AG04449 (cell line): Measurements from ENCODE around the gene HNF4A.

Source experiments
- CTCF ChIA-PET: fragments of 350-600 bp; formaldehyde crosslinking; extraction: SDS; loops from one replicate; lab custom pipeline; 2021; ENCODE audit warnings: antibody characterized with exemption; lab: Yijun Ruan, JAX
- POLR2A ChIA-PET: fragments of 400-600, 350-600 bp; formaldehyde crosslinking; extraction: SDS; loops from one replicate; lab custom pipeline; 2020; ENCODE audit warnings: antibody characterized with exemption, inconsistent platforms; lab: Yijun Ruan, JAX
- DNase-seq: peaks from one replicate; pipeline ENCODE4 v3.0.0-alpha.2; 2010; ENCODE audit warnings: low read depth, low spot score
- H3K4me3 ChIP-seq: 2 replicates; pipeline ENCODE4 v1.5.1; 2011; ENCODE audit warnings: low read depth, mild to moderate bottlenecking, control low read depth, low read length
- TF ChIP-seq, protein P1 (sequence below): IDR thresholded peaks from one replicate; pipeline ENCODE4 v1.5.1; 2011; ENCODE audit warnings: mild to moderate bottlenecking, moderate library complexity, low read length, control low read depth, inconsistent platforms; ENCODE audit not compliant: insufficient read depth; ENCODE audit errors: missing control alignments

The HNF4A gene

GRCh38 chr20:44392088-44392775, 36.7 kb downstream of the HNF4A start:
- ChIA-PET CTCF (interaction anchor here (0.8 to 8.1 kb wide), 8 partner anchors 8 to 217 kb away, joined by 3 to 98 read pairs (median 4); no protein-coding TSS in a partner anchor), POLR2A (no interaction called here)
- no peak overlapping the region for H3K4me3 ChIP-seq
- DNase-seq, result no peak
- TF ChIP-seq, protein P1, sequence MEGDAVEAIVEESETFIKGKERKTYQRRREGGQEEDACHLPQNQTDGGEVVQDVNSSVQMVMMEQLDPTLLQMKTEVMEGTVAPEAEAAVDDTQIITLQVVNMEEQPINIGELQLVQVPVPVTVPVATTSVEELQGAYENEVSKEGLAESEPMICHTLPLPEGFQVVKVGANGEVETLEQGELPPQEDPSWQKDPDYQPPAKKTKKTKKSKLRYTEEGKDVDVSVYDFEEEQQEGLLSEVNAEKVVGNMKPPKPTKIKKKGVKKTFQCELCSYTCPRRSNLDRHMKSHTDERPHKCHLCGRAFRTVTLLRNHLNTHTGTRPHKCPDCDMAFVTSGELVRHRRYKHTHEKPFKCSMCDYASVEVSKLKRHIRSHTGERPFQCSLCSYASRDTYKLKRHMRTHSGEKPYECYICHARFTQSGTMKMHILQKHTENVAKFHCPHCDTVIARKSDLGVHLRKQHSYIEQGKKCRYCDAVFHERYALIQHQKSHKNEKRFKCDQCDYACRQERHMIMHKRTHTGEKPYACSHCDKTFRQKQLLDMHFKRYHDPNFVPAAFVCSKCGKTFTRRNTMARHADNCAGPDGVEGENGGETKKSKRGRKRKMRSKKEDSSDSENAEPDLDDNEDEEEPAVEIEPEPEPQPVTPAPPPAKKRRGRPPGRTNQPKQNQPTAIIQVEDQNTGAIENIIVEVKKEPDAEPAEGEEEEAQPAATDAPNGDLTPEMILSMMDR, result no peak

DNA sequence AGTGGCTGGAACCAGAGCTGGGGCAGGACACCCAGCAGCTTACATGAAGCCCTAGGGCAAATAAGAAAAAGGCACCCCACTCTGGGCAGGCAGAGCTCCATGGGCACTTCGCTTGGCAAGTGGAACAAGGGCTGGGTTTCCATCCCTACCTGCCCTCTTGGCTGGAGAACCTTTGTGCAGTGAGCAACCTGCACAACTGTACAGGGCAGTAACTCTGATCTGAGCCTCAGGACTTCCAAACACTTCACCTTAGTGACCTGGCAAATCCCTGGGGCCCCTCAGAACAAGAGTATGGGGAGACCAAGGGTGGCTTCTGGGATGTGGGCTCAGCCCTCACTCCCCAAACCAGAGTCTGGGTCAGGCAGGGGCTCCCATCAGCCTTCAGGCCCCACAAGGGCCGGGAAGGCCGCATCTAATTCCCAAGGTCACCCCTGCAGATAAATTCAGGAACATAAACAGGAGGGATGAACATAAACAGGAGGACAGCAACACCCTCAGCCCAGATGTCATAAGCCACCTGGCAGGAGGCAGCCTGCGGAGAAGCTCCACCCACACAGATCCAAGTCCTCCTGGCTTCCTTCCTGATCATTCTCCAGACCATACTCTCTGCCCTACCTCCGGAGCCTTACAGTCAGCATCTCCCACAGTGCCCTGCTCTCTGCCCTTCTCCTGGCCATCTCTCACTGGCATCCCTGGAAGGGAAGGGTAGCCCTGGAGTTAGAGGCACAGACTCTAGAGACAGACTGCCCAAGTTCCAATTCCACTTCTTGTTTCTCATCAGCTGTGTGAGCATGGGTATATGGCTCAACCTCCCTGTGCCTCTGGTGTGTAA, 37.5 kb downstream of the HNF4A start:
- CTCF ChIA-PET, result interaction anchor here (0.8 to 8.1 kb wide), 4 partner anchors 9 to 216 kb away, joined by 3 to 98 read pairs (median 30); no protein-coding TSS in a partner anchor
- no peak overlapping the region for H3K4me3 ChIP-seq
- no peak for DNase-seq
- POLR2A ChIA-PET, result no interaction called here
- TF ChIP-seq, protein P1, result no peak

DNA sequence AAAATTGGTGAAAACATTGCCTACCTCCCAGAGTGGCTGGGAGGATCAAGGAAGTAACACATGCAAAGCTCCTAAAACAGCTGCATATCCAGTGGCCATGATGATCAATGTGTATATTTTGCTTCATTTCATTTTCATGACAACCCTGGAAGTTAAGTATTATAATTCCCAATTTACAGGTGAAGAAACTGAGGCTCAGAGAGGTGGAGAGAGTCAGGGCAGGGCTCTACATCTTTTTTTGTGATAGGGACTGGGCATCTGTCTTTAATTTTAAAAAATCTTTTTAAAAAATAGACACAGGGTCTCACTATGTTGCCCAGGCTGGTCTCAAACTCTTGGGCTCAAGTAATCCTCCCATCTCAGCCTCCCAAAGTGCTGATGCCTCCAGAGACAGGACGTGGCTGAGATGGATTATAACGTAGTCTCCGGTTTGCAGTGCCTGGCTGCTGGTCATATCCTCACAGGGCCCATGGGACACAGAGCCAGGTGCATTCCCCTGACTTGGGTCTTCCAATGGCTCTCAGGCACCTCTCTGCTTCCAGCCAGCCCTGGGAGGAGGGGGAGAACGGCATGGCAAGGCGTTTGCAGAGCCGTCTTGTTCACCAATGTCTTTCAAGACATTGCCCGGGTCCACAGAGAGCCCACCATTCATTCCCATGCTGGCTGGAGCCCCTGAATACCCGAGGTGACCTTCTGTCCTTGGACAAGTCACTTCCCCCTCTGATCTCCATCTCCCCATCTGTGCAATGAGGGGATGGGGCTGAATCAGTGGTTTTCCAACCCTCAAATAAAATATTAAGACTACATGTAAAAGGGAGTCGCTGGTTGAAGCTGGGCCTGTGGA, 38.3 kb downstream of the HNF4A start:
- CTCF ChIA-PET, result interaction anchor here (1.8 to 8.1 kb wide), 4 partner anchors 10 to 216 kb away, joined by 9 to 98 read pairs (median 54); no protein-coding TSS in a partner anchor
- TF ChIP-seq, protein P1, result no peak
- DNase-seq, result no peak
- no peak overlapping the region for H3K4me3 ChIP-seq
- POLR2A ChIA-PET, result no interaction called here

GRCh38 chr20:44394452-44394701, 38.9 kb downstream of the HNF4A start:
- TF ChIP-seq, protein P1, result no peak
- CTCF ChIA-PET, result interaction anchor here (0.6 to 8.1 kb wide), 4 partner anchors 11 to 289 kb away, joined by 3 to 98 read pairs (median 30); no protein-coding TSS in a partner anchor
- no peak overlapping the region for H3K4me3 ChIP-seq
- no peak for DNase-seq
- POLR2A ChIA-PET, result no interaction called here

DNA sequence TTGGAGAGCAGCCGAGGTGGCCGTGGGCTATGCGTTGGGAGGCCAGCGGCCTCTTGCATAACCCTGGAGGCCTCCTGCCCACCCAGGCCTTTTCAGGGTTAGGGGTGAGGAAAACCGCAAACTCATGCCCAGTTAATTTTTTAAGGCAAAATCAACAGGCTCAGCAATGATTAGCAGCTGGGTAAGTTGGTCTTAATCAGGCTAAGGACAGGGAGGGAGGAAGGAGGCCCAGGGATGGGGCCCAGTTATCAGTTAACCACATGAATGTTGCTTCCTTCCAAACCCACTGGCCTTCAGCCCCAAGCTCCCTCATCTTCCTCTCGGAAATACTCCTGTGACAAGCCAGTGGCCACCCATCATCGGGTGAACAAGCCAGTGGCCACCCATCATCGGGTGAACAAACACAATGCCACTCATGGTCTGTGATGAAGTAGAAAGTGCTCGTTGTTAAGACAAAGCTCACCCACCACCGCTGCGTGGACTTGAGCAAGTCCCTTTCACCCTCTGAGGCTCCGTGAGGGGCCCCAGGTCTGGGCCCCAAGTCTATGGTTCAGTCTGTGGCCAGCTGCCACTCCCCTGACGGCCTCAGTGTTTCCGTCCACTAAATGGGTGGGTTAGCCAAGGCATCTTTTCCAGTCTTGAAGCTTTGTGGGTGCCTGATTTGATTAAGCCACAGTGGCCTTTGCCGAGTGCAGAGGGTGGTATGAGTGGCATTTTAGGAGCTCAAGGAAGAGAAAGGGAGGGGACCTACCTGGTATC, 39.4 kb downstream of the HNF4A start:
- TF ChIP-seq, protein P1, result no peak
- no peak for DNase-seq
- H3K4me3 ChIP-seq, result no peak overlapping the region
- ChIA-PET POLR2A (no interaction called here), CTCF (interaction anchor here (0.6 to 8.1 kb wide), 5 partner anchors 11 to 288 kb away, joined by 3 to 98 read pairs (median 9); no protein-coding TSS in a partner anchor)
